Measurements from ENCODE around the gene FAM151A.

Gene FAM151A

DNA sequence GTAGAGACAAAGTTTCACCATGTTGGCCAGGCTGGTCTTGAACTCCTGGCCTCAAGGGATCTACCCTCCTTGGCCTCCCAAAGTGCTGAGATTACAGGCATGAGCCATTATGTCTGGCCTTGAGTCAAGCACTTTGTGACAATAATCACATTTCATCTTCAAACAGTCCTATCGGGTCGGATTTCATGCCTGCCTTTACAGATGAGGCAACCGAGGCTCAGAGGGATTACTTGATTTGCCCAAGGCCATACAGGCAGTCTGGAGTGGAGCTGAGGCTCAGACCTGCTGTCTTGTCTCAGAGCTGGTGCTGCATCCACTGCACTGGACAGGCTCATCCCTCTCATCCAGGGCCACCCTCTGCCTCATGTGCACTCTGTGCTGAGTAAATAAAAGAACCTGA, 26.6 kb downstream of the FAM151A start:
- no peak overlapping the region for H3K4me3 ChIP-seq (ENCODE audit: low read length)
- no peak overlapping the region for H3K9ac ChIP-seq (ENCODE audit: low read length)
- peaks cover 10% of the 10 kb centered on the region for H3K36me3 ChIP-seq (ENCODE audit: control insufficient read depth, insufficient read depth, low read length)
- no peaks in the 10 kb centered on the region for H3K27me3 ChIP-seq (ENCODE audit: control insufficient read depth, insufficient read depth, low read length)
- no peaks in the 10 kb centered on the region for H3K9me3 ChIP-seq (ENCODE audit: control insufficient read depth, low read length)
- no peaks in the 10 kb centered on the region for H3K4me1 ChIP-seq (ENCODE audit: control insufficient read depth, insufficient read depth, low read length)

DNA sequence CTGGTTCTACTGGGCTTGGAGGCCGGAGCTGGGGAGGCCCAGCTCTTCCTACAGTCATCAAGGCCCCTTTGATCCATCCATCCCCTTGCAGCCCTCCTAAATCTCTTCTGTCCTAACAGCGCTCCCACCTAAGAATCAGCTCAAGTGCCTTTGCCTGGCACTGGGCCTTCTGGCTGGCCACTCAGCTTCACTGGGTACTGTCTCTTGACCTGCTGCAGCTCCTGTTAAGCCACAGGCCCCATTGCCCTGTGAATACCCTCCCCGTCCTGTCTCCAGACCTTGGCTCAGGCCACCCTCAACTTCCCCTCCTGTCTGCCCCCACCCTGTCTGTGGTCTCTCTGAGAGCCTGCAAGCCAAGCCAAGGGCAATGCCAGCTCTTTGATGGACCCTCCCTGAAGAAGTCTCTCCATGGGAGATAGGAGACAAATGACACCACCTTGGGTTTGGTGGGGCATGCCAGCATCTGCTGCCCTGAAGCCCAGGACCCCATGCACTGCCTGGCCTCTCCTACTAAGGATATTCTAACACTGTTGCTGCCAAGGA, 27.3 kb downstream of the FAM151A start:
- Histone ChIP-seq H3K36me3 (ENCODE audit: control insufficient read depth, insufficient read depth, low read length) (peaks cover 16% of the 10 kb centered on the region), H3K9me3 (ENCODE audit: control insufficient read depth, low read length) (no peaks in the 10 kb centered on the region), H3K27me3 (ENCODE audit: control insufficient read depth, insufficient read depth, low read length) (no peaks in the 10 kb centered on the region), H3K4me1 (ENCODE audit: control insufficient read depth, insufficient read depth, low read length) (no peaks in the 10 kb centered on the region), H3K4me3 (ENCODE audit: low read length) (no peak overlapping the region), H3K9ac (ENCODE audit: low read length) (no peak overlapping the region)

DNA sequence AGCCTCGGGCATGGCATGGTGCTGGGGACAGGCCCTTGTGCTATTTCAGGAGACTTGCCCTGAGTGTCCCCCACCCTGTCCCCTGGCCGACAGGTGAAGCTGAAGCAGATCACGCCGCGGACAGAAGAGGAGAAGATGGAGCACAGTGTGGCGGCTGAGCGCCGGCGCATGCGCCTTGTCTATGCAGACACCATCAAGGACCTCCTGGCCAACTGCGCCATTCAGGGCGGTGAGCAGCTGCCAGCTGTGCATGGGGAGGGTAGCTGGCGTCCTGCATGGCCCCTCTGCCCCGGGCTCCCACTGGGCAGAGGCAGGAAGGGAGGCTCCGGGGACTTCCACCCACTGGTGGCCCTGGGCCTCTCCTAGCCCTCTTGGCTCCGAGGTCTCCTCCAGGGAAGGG, 28.9 kb downstream of the FAM151A start:
- no peaks in the 10 kb centered on the region for H3K9me3 ChIP-seq (ENCODE audit: control insufficient read depth, low read length)
- H3K27me3 ChIP-seq (ENCODE audit: control insufficient read depth, insufficient read depth, low read length), result no peaks in the 10 kb centered on the region
- H3K36me3 ChIP-seq (ENCODE audit: control insufficient read depth, insufficient read depth, low read length), result peaks cover 18% of the 10 kb centered on the region
- H3K4me3 ChIP-seq (ENCODE audit: low read length), result no peak overlapping the region
- H3K4me1 ChIP-seq (ENCODE audit: control insufficient read depth, insufficient read depth, low read length), result no peaks in the 10 kb centered on the region
- H3K9ac ChIP-seq (ENCODE audit: low read length), result no peak overlapping the region

DNA sequence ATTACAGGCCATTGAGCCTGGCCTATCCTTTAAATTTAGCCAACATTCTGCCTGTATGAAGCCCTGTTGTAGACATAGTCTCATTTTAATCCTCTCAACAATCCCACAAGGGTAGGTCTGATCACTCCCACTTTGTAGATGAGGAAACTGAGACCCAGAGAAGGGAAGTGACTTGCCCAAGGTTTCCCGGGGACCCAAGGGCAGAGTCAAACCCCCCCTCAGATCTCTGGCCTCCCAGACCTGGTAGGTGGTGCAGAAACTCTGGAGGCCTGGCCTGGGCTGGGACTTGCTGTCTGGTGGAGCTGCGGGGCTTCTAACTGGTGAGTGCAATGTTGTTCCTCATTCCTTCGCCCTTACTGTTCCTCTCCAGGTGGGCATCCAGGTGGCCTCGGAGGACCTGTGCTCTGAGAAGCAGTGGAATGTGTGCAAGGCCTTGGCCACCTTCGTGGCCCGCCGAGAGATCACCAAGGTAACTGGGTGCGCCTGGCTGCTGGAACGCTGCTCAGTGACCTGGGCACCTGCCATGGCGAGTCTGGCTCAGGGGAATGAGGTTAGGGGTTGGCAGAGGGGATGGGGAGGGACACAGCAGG, 29.7 kb downstream of the FAM151A start:
- Histone ChIP-seq H3K36me3 (ENCODE audit: control insufficient read depth, insufficient read depth, low read length) (peaks cover 18% of the 10 kb centered on the region), H3K27me3 (ENCODE audit: control insufficient read depth, insufficient read depth, low read length) (no peaks in the 10 kb centered on the region)

DNA sequence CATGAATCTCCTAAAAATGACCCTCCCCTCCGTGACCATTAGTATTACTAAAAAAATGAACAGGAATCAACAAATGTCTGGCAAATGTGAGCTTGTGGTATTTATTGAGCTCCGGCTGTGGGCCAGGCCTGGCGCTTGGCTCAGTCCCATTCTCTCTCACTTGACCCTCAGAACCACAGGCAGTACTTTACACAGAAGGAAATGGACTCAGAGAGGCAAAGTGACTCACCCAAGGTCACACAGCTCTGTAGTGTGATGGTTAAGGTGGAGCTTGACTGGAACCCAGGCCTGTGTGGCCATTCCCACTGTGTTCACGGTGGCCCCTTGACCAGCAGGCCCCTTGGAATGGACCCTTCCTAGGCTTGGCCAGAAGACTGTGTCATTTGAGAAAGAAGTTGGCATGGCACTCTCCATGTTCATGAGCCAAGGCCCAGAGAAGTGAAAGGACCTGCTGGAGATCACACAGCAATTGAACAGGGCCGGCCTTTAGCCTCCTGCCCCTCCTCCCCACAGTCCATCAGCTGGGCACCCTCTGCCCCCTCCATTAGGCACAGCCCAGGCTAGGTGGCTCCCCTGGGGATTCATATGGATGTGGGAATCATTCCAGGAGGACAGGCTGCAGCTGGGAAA, 32.1 kb downstream of the FAM151A start:
- H3K27me3 ChIP-seq (ENCODE audit: control insufficient read depth, insufficient read depth, low read length), result no peaks in the 10 kb centered on the region
- no peak overlapping the region for H3K4me3 ChIP-seq (ENCODE audit: low read length)
- no peaks in the 10 kb centered on the region for H3K9me3 ChIP-seq (ENCODE audit: control insufficient read depth, low read length)
- no peak overlapping the region for H3K9ac ChIP-seq (ENCODE audit: low read length)
- no peaks in the 10 kb centered on the region for H3K4me1 ChIP-seq (ENCODE audit: control insufficient read depth, insufficient read depth, low read length)
- peaks cover 8% of the 10 kb centered on the region for H3K36me3 ChIP-seq (ENCODE audit: control insufficient read depth, insufficient read depth, low read length)

More for the DNA sequence above, 29.7 kb downstream of the FAM151A start:
- no peak overlapping the region for H3K4me3 ChIP-seq (ENCODE audit: low read length)
- no peaks in the 10 kb centered on the region for H3K4me1 ChIP-seq (ENCODE audit: control insufficient read depth, insufficient read depth, low read length)
- no peaks in the 10 kb centered on the region for H3K9me3 ChIP-seq (ENCODE audit: control insufficient read depth, low read length)
- no peak overlapping the region for H3K9ac ChIP-seq (ENCODE audit: low read length)

DNA sequence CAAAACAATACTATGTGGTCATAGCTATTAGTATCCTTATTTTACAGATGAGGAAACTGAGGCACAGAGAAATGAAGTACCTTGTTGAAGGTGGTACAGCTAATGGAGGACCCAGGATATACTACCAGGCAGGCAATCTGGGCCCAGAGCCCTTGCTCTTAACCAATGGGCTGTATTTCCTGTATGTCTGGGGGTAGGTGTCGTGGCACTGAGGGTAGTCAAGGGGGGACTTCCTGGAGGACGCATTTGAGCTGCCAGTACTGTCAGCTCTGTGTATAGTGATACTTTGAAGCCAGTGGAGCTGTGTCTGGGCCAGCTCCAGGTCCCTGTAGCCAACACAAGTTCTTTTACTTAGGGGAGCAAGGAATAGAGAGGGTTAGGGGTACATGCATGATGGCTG, 34.9 kb downstream of the FAM151A start:
- no peak overlapping the region for H3K9ac ChIP-seq (ENCODE audit: low read length)
- no peaks in the 10 kb centered on the region for H3K27me3 ChIP-seq (ENCODE audit: control insufficient read depth, insufficient read depth, low read length)
- no peaks in the 10 kb centered on the region for H3K9me3 ChIP-seq (ENCODE audit: control insufficient read depth, low read length)
- peaks cover 16% of the 10 kb centered on the region for H3K36me3 ChIP-seq (ENCODE audit: control insufficient read depth, insufficient read depth, low read length)
- no peak overlapping the region for H3K4me3 ChIP-seq (ENCODE audit: low read length)
- H3K4me1 ChIP-seq (ENCODE audit: control insufficient read depth, insufficient read depth, low read length), result no peaks in the 10 kb centered on the region

DNA sequence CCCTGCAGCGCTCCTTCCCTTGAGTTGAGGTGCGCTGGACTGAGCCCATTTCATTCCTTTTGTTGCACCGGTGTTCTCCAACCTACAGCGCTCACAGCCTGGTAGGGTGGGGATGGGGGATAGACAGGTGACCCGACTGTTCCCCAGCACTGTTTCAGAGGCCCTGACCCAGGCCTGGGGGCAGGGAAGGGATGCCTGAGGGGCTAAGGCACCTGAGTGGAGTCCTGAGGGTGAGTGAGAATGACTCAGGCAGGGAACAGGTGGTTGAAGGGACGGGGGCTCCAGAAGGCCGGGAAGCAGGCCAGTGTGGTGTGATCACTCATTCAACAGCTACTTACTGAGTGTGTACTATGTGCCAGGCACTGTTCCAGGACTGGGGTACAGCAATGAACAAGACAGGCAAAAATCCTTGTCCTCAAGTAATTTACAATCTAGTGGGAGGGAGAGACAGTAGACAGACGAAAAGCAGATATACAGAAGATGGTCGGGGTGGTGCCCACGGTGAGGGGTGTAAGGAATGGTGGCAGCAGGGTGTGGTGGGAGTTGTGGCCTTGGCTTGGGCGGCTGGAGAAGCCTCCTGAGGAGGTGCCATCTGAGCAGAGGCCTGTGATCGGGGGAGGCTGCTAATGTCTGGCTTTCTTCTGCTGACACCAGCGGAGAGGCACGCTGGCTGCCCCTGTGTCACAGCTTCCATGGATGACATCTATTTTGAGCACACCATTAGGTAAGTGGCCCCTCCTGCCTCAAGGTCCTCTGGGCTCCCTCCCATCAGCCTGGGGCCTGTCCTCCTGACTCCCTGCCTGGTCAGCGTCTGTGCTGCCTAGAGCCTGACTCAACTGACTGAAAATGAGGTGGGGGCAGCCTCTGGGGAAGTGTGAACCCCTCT, 37.9 kb downstream of the FAM151A start:
- H3K9ac ChIP-seq (ENCODE audit: low read length), result no peak overlapping the region

DNA sequence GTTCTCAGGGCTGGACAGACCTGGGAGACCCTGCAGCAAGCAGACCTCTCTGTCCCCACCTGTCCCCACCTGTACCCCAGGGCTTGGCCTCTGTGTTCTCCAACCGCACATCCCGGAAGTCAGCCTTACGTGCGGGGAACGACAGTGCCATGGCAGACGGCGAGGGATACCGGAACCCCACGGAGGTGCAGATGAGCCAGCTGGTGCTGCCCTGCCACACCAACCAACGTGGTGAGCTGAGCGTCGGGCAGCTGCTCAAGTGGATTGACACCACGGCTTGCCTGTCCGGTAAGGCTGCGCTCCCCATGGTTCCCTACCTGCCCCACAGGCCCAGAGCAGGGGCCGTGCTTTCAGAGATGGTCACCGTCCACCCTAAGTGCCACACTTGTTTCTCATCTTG, 38.8 kb downstream of the FAM151A start:
- Histone ChIP-seq H3K9me3 (ENCODE audit: control insufficient read depth, low read length) (no peaks in the 10 kb centered on the region), H3K9ac (ENCODE audit: low read length) (no peak overlapping the region), H3K27me3 (ENCODE audit: control insufficient read depth, insufficient read depth, low read length) (no peaks in the 10 kb centered on the region), H3K4me1 (ENCODE audit: control insufficient read depth, insufficient read depth, low read length) (peaks cover 25% of the 10 kb centered on the region), H3K4me3 (ENCODE audit: low read length) (no peak overlapping the region), H3K36me3 (ENCODE audit: control insufficient read depth, insufficient read depth, low read length) (peaks cover 8% of the 10 kb centered on the region)

More for the DNA sequence above, 37.9 kb downstream of the FAM151A start:
- Histone ChIP-seq H3K27me3 (ENCODE audit: control insufficient read depth, insufficient read depth, low read length) (no peaks in the 10 kb centered on the region), H3K36me3 (ENCODE audit: control insufficient read depth, insufficient read depth, low read length) (peaks cover 8% of the 10 kb centered on the region), H3K4me1 (ENCODE audit: control insufficient read depth, insufficient read depth, low read length) (peaks cover 19% of the 10 kb centered on the region), H3K4me3 (ENCODE audit: low read length) (no peak overlapping the region), H3K9me3 (ENCODE audit: control insufficient read depth, low read length) (no peaks in the 10 kb centered on the region)

DNA sequence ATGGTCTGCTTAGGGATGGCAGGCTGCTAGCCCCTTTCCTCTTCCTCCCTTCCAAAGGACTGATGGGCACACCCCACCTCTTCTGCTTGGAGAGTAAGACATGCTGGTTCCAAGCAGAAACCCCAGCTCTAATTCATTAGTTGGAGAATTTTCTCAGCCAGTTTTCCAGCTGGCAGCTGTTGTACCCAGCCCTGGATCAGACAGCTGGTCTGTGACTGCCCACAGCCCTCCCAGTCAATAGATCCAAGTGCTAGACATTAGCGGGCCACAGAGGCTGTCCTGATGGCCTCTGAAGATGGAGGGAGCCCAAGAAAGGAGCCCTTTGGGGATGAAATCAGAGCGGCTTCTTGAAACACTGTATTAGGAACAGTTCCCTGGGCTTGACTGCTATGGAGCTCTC, 39.5 kb downstream of the FAM151A start:
- H3K9me3 ChIP-seq (ENCODE audit: control insufficient read depth, low read length), result no peaks in the 10 kb centered on the region
- H3K9ac ChIP-seq (ENCODE audit: low read length), result no peak overlapping the region
- peaks cover 8% of the 10 kb centered on the region for H3K36me3 ChIP-seq (ENCODE audit: control insufficient read depth, insufficient read depth, low read length)
- peaks cover 31% of the 10 kb centered on the region for H3K4me1 ChIP-seq (ENCODE audit: control insufficient read depth, insufficient read depth, low read length)
- H3K27me3 ChIP-seq (ENCODE audit: control insufficient read depth, insufficient read depth, low read length), result no peaks in the 10 kb centered on the region
- H3K4me3 ChIP-seq (ENCODE audit: low read length), result no peak overlapping the region

DNA sequence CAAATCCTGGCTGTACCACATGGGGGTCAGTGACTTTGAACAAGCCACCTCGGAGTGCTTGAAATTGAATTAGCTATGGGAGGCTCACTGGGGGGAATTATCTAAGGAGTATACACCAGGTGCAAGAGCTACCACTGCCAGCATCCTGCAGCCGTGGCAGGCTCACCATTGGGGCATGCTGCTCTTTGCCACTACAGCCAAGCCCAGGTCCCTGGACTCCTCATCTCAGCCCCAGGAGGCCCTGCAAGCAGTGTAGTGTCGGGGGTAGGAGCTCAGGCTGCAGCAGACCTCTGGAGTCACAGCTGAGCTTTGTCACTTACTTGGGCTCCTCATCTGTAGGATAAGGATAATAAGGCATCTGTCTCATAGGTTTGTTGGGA, 40.0 kb downstream of the FAM151A start:
- H3K4me3 ChIP-seq (ENCODE audit: low read length), result no peak overlapping the region
- no peaks in the 10 kb centered on the region for H3K27me3 ChIP-seq (ENCODE audit: control insufficient read depth, insufficient read depth, low read length)
- H3K4me1 ChIP-seq (ENCODE audit: control insufficient read depth, insufficient read depth, low read length), result peaks cover 31% of the 10 kb centered on the region
- H3K9ac ChIP-seq (ENCODE audit: low read length), result no peak overlapping the region
- peaks cover 8% of the 10 kb centered on the region for H3K36me3 ChIP-seq (ENCODE audit: control insufficient read depth, insufficient read depth, low read length)
- no peaks in the 10 kb centered on the region for H3K9me3 ChIP-seq (ENCODE audit: control insufficient read depth, low read length)

DNA sequence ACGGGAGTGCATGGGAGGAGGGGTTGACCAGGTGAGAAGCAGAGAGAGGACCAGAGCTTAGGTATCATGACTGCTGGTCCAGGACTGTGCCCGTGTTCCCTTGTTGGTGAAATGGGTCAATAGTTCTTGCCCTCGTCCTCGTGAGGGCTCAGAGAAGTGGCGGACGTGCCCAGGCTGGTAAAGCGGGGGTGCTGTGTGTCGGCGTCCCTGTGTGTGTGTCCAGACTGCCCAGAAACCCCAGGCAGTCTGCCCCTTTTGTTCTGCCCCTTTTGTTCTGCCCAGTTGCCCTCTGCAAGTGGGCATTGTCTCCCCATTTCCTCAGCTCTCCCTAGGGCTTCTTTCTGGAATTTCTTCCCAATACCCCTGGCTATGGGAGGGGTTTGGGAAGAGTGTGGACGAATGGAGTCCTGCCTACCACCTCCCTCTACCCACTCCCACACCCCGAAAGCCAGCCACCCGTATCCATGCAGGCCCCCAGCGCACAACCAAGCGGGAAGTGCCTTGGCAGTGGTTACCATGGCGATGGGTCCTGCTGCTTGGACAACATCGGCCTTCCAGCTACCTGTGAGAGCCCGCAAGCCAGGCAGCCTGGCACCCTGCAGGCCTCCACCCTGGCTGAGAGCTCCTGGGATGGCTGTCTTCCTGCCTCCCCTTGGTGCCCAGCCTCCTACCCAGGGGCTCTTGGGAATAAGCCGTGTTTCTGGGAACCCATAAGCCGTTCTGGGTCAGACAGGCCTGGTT, 40.6 kb downstream of the FAM151A start:
- Histone ChIP-seq H3K4me3 (ENCODE audit: low read length) (no peak overlapping the region), H3K9me3 (ENCODE audit: control insufficient read depth, low read length) (no peaks in the 10 kb centered on the region), H3K36me3 (ENCODE audit: control insufficient read depth, insufficient read depth, low read length) (peaks cover 8% of the 10 kb centered on the region), H3K4me1 (ENCODE audit: control insufficient read depth, insufficient read depth, low read length) (peaks cover 36% of the 10 kb centered on the region), H3K27me3 (ENCODE audit: control insufficient read depth, insufficient read depth, low read length) (no peaks in the 10 kb centered on the region), H3K9ac (ENCODE audit: low read length) (no peak overlapping the region)
